Stimulated activated CD4-positive, alpha-beta T cell treated with anti-CD3 and anti-CD28 coated beads, Interleukin-1b, Interleukin-23, amount 100 ng/mL, for 24 hours (primary cell): ENCODE measurements around the gene RIOK2.
"Not testable (repeated sequence)": the region's sequence is repeated elsewhere in the genome, so short reads cannot be mapped to it uniquely, and the experiment has no call there.

Source experiments
- DNase-seq, 4 experiments: peaks; one replicate each; pipeline ENCODE4 v3.0.0-alpha.2; 2020; ENCODE audit warnings: low read depth in 4 of 4, low spot score in 1 of 4

Gene RIOK2

DNA sequence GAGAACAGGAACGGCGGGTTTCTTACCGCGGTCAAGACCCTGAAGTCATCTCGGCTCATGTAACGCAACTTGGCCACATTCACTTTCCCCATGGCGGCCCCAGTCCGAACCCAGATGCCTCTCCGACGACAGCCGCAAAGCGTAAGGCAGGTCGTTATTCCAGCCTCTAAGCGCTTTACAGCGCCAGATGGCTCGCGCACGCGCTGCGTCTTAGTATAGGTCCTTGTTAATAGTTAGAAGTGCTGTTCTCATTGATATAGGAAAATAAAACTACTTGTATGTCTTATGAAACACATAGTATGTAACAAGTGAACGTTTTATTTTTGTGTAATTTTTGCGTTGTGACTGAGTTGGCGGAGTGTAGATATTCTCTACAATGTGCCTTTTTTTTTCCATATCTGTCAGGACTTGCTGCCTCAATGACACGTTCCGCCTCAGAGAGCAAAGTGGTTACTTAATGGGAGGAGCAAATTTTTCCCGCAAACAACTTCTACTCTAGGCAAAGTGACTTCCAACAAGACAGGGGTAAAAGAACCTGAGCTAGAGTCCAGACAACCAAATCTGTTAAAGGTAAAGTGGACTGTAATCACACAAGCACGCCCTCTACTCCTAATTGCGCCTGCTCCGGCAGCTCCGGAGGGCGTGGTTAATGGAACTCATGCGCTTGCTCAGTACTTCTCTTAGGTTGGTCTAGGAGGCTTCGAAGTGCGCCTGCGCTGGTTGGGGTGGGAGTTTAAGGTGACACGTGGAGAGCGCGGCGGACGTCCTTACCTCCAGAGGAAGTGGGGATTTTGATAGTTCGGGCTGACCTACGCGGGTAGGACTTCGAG is at the start of gene RIOK2:
Gene RIOK2 (minus strand): TSS at position 148 of the 830 bp plus-strand sequence. CDS start 56 bp downstream, at position 92.
- peak; percentile 79 to 94 (median 90) for DNase-seq

GRCh38 chr5:97231025-97231636 is 48.1 kb upstream of the RIOK2 start:
- DNase-seq, result no peak

- no peak for DNase-seq
Measured at GRCh38 chr5:97229688-97230285, 46.7 kb upstream of the RIOK2 start.

GRCh38 chr5:97229196-97229595 is 46.1 kb upstream of the RIOK2 start:
- DNase-seq, result no peak

DNA sequence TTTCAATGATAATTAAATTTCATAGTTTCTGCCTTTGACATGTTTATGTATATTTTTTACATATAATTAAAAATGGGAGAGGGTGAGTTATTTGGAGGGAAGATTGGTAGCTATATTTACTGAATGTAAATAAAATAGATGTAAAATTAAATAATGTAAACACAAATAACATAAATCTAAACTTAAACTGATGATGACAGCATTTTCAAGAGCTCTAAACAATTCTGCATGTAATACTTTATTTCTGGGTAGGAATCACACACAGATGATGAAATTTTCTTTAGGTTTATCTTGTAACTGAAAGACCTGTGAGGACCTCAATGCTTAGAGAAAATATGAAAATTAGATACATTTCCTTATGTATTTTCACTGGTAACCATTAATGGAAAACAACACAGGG is 42.2 kb upstream of the RIOK2 start:
- DNase-seq, result no peak

GRCh38 chr5:97224112-97224750 is 41.2 kb upstream of the RIOK2 start:
- DNase-seq, result no peak

- no peak for DNase-seq
Measured at GRCh38 chr5:97223596-97223995, 40.5 kb upstream of the RIOK2 start.

DNA sequence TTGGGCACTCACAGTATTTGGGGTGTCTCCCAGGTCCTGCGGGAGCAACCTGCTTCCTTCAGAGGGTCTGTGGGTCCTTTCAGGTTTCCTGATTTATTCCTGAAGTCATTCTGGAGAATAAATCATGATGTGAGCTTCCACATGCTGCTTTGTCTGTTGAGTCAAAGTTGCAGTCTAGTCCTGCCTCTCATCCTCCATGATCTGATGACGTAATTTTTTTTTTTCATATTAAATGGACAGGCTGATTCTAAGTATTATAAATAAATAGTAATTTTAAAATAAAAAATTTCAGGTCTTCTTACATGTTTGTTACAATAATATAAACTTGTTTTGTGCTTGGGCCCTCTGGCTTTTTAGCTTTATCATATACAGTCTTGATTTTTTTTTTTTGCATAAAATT is 26.3 kb upstream of the RIOK2 start:
- no peak for DNase-seq

DNA sequence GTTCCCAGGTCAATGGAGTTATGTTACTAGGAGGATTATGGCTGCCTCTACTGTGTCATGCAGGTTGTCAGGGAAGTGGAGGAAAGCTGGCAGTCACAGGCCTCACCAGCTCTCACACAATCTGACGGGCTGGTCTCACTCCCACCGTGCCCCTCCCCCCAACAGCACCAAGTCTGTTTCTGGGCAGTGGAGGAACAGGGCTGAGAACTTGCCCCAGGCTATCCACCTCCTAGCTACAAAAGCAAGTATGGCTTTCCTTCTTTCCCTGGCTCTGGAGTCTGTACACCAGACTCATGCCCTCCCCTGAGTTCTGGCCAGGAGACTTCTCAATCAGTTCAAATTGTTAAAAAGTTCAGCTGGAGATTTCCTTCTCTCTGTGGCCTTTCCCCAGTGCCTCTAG is 25.7 kb upstream of the RIOK2 start:
- DNase-seq, result no peak

GRCh38 chr5:97208184-97208713 is 25.2 kb upstream of the RIOK2 start:
- no peak for DNase-seq

DNA sequence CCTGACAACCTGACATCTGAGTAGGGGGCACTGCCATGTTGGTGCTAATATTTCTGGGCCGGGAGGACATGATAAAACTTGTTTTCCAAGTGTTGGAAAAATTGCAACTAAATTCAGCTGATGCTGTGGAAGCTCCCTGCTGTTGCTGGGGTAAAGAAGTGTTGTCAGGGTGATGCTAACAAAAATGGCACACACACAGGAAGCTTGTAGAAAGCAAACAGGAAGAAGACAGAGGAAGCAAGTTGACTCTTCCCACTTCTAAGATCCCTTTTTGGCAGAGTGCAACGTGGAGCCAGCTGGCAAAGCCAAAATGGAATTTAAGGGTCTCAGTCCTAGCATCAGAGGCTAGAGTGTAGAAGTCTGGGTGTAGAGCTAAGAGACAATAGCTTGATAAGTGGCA is 11.3 kb upstream of the RIOK2 start:
- DNase-seq, result no peak

GRCh38 chr5:97193355-97193688 is 10.3 kb upstream of the RIOK2 start:
- no peak for DNase-seq

DNA sequence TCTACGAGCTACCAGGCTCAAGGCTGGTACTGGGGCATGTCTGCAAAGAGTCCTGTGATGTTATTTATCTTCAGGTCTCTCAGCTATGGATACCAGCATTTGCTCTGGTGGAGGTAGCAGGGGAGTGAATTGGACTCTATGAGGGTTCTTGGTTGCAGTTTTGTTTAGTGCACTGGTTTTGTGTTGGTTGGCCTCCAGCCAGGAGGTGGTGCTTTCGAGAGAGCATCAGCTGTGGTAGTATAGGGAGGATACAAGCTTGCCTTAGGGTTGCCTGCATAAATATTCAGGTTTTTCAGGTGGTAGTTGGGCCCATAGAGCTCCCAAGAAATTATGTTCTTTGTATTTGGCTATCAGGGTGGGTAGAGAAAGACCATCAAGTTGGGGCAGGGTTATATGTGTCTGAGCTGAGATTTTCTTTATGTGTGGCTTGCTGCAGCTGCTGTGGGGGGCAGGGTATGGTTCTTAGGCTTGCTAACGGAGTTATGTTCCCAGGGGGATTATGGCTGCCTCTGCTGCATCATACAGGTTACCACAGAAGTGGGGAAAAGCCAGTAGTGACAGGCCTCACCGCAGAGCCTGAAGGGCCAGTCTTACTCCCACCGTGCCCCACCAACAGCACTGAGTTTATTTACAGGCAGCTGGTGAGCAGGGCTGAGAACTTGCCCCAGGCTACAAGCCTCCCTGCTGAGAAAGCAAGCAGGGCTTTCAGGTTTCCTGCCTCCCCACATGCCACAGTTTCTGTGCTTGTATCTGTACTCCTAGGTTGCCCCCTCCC is 9.7 kb upstream of the RIOK2 start:
- no peak for DNase-seq

- DNase-seq, result no peak
Measured at GRCh38 chr5:97191893-97192292, 8.8 kb upstream of the RIOK2 start.

- not testable (repeated sequence) for DNase-seq
Measured at GRCh38 chr5:97189523-97189922, 6.5 kb upstream of the RIOK2 start.

GRCh38 chr5:97183930-97184213 is 825 bp upstream of the RIOK2 start:
- DNase-seq, result no peak

DNA sequence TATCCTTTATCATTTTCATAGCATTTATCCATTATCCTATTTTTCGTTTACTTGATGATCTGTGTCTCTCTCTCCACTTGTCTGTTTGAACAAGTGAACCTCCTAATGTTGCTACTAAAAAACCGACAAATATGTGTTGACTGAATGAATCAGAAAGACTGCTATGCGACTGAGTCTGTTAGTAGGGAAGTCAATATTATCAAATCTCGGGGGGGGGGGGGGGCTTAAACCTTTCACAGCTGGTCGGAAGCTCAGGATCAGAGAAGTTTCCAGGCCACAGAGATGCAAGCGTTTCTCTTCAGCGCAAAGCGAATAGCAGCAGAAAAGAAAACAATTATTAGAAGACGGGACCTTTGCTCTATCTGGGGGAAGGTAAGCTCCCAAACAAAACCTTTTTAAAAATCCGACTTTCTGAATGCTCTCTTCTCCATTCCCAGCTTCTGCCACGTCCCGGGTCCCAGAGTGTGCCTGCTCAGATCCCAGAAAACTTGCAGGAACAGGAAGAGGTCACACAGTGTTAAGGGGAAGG is 412 bp downstream of the RIOK2 start:
- no peak for DNase-seq

- no peak for DNase-seq
Measured at GRCh38 chr5:97181856-97182545, 1.0 kb downstream of the RIOK2 start.

- DNase-seq, result not testable (repeated sequence)
Measured at GRCh38 chr5:97179457-97179856, 3.6 kb downstream of the RIOK2 start.

- no peak for DNase-seq
Measured at GRCh38 chr5:97172227-97172626, 10.8 kb downstream of the RIOK2 start.
